HG03354 (cell line): ENCODE measurements around the gene STX16.

Experiments used
- ATAC-seq: cut with Tn5 transposase; IDR thresholded peaks from one replicate; pipeline ENCODE4 v1.9.1; 2021; ENCODE audit warnings: mild to moderate bottlenecking; ENCODE audit not compliant: unreplicated experiment, poor library complexity, severe bottlenecking

STX16 gene

DNA sequence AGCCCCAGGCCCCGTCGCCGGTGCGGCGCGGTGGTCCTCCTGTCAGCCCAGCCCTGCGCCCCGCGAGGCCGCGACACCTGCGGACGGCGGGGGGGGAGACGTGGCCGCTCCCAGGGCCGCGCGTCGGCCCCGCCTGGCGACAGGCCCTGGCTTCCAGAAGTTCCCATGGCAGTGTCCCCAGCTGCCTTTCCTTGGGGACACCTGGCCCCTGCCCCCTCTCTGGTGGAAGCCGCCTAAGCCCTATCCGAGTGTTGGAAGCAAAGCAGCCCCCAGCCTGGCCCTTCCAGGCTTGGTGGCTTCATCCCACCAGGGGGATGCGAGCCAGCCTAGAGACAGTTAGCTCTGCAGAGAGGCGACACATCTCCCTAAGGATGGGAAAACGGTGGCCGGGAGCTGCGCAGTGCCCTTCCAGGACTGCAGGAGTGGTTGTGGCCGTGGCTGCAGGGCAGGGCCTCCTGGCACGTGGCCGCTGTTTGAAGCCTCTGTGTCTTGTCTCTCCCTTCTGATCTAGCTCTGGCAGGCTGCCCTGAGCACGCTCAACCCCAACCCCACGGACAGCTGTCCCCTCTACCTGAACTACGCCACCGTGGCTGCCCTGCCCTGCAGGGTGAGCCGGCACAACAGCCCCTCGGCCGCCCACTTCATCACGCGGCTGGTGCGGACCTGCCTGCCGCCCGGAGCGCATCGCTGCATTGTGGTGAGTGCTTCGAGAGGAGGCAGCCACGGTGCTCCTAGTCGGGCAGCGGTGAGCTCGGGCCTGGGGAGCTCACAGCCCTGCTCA lies 42.3 kb downstream of the STX16 start:
- ATAC-seq, result no peak

GRCh38 chr20:58694241-58695083 lies 43.4 kb downstream of the STX16 start:
- no peak for ATAC-seq

GRCh38 chr20:58695084-58695722 lies 44.1 kb downstream of the STX16 start:
- no peak for ATAC-seq

GRCh38 chr20:58695895-58696375 lies 44.9 kb downstream of the STX16 start:
- no peak for ATAC-seq

DNA sequence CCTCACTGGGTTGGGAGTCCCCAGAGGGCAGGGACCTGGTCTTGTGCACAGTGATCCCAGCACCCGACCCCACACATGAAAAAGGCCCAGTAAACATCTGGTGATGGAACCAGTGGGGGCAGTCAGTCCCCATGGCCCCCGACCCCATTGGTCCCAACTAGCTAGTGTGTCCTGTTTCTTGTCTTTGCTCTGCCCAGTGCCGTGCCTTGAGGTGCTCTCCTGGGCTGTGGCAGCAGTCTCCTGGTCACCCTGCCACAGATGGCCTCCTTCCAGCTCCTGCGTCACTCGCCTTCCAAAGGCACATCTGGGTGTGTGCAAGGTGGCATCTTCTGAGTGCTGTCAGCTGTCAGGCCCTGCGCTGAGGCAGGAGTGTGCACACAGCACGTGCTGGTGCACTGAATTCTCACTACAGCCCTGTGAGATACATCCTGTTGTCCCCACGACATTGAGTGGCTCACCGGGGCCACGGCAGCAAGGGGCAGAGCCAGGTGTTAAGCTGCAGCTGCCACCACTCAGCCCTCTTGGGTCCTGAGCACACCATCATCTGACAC lies 45.4 kb downstream of the STX16 start:
- no peak for ATAC-seq

DNA sequence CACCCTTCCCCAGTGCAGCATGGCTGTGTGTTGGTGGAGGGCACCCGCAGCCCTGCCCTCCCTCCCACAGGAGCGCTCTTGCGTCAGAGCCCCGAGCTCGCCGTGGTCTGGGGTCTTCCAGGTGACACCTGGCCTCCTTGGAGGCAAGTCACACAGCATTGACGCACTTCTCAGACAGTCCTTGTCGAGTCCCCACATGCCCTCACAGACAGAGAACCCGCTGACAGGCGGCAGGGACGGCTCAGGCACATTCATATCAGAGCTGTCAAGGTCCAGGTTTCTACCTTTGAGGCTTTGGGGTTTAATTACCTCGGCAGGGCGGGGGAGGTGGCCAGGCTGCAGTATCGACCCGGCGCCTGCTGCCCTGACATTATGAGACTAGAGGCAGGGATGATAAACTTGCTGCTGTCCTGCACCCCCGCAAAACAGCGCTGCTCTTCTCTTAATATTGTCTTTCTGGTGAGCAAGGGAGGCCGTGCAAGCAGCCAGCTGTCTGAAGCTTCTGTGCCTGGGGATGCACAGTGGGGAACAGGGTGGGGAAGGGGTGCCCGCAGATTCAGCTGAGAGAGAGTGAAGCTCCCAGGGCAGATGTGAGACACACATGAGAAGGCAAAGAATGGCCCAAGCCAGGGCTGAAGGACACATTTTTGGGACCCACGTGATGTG lies 46.3 kb downstream of the STX16 start:
- no peak for ATAC-seq

GRCh38 chr20:58697867-58698703 lies 47.0 kb downstream of the STX16 start:
- ATAC-seq, result no peak

DNA sequence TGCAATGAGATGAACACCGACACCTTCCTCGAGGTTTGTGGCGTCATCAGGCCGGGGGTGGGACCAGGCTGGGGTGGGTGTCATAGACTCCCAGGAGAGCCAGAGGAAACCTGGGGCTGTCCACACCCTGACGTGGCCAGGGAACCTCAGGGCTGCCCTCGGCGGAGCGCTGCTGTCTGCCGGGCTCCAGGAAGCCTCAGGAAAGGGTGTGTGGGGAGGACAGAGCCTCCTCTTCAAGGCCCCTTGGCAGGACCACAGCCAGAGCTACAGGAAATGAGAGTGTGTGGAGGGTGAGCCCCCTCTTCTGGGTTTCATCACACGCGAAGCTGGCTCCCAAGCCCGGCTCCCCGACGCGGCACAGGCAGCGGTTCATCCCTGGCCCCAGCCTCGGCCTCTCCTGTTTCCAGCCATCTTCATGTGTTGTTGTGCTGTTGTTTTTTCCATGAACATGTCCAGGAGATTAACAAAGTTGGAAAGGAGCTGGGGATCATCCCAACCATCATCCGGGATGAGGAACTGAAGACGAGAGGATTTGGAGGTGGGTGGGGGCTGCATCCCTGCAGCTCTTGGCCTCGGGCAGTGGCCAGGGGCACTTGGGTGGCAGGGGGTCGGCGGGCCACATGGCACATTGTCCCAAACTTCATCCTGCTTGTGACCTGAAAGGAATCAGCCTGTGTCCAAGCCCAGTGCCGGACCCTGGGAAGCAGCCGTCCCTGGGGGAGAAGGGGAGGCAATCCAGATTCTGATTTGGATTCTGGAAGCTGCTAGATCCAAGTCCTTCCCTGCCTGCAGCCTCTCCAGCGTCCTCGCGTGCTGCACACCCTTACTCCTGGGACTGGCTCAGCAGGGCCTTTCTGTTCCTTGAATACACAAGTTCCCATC lies 47.9 kb downstream of the STX16 start:
- no peak for ATAC-seq

- no peak for ATAC-seq
Observed at GRCh38 chr20:58699623-58700107, 48.6 kb downstream of the STX16 start.

- ATAC-seq, result no peak
Observed at GRCh38 chr20:58700121-58700821, 49.2 kb downstream of the STX16 start.

DNA sequence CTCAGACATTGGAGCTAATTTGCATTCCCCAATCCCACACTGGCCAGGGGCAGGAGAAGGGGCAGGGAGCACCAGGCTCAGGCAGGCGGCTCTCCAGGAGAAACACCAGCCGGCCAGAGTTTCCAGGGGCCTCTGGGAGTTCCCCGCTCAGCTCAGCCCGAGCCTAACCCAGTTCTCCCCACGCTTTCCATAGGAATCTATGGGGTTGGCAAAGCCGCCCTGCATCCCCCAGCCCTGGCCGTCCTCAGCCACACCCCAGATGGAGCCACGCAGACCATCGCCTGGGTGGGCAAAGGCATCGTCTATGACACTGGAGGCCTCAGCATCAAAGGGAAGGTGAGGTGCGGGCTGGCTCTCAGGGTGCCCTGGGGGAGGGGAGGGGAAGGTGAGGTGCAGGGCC lies 49.7 kb downstream of the STX16 start:
- ATAC-seq, result no peak

- no peak for ATAC-seq
Observed at GRCh38 chr20:58701431-58702160, 50.5 kb downstream of the STX16 start.

GRCh38 chr20:58702161-58702510 lies 51.1 kb downstream of the STX16 start:
- ATAC-seq, result no peak

DNA sequence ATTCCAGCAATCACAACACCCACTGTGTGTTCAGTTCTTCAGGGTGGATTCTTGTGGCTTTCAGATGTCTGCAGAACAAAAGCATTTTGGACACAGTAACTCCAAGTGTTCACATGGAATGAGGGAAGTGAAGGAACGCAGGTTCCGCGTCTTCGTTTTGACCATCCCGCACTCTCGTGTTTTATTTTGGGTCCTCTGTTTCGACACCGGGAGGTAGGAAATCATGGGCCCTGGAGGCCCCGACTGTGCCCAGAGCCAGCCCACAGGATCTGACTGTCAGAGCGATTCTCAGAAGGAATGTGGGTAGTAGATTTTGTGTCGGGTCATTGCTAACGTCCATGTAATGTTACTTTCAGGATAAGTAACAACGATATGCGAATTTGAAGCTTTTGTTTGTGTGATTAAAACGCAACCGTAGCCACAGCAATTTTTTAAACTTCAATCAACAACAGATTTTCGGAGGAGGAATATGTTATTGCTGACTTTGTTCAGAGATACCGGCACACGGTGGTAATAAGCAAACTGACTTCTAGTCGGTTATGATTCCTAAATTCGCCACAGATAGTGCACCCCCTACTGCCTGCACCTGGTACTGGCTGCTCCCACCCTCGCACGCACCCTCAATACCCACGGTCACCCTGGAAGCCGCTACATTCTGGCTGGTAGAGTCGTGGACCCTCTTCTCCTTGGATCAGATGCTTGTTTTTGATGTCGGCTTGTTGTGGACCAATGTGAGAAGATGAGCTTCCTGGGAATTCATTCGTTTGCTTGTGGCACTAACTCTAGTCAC lies 52.0 kb downstream of the STX16 start:
- ATAC-seq, result no peak

DNA sequence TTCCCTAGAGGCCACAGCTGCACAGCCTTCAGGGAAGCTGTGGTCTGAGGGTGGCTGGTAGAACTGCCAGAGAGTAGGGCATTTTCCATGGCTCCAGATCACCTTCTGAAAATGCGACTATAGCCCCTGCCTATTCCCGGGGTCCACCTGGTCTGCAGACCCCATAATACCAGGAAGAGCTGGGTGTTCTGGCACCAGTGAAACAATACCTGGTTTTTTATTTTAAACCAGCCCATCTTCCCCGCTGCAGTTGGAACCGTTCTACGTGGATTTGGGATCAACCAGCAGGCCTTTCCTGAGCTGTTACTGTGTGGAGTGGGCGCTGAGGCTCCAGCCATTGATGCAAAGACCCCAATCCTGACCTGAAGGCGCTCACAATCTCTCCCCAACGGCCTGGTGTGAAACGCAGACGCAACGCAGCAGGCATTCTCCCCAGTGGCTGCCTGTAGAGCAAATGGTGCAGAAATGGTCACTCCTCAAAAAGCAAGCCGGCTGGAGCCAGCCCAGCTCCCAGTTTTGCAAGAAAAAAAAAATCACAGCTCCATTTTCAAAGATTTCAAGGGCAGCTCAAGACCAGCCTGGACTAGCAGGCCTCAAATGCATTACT lies 52.8 kb downstream of the STX16 start:
- no peak for ATAC-seq
